ENCODE results near the gene TMEM39A.

The TMEM39A gene

GRCh38 chr3:119396870-119397269, 66.5 kb downstream of the TMEM39A start:
- DNase-seq, result no peak

GRCh38 chr3:119395923-119396358, 67.5 kb downstream of the TMEM39A start:
- no peak for DNase-seq

- DNase-seq, result no peak
Observed at GRCh38 chr3:119388577-119388976, 74.8 kb downstream of the TMEM39A start.

GRCh38 chr3:119382134-119382533, 81.3 kb downstream of the TMEM39A start:
- no peak for DNase-seq

- no peak for DNase-seq
Observed at GRCh38 chr3:119380697-119381096, 82.7 kb downstream of the TMEM39A start.
